HEK293T (cell line): ENCODE data around the gene ARHGEF2.

ENCODE experiments used
- BHLHE40 ChIP-seq: fragments of 450-650 bp; IDR thresholded peaks from 2 replicates; pipeline ENCODE4 v1.6.1; 2016; ENCODE audit warnings: mild to moderate bottlenecking, moderate library complexity, borderline replicate concordance
- ELF4 ChIP-seq: fragments of 450-650 bp; IDR thresholded peaks from 2 replicates; pipeline ENCODE4 v1.6.1; 2017; ENCODE audit warnings: antibody characterized with exemption
- FOXK2 ChIP-seq: fragments of 450-650 bp; IDR thresholded peaks from 2 replicates; pipeline ENCODE4 v1.6.1; 2016; ENCODE audit warnings: mild to moderate bottlenecking
- NFRKB ChIP-seq: fragments of 450-650 bp; IDR thresholded peaks from 2 replicates; pipeline ENCODE4 v1.6.1; 2016; ENCODE audit warnings: mild to moderate bottlenecking, moderate library complexity
- TARDBP ChIP-seq: fragments of 450-650 bp; IDR thresholded peaks from 2 replicates; pipeline ENCODE4 v1.6.1; 2016
- ZNF384 ChIP-seq: fragments of 450-650 bp; IDR thresholded peaks from 2 replicates; pipeline ENCODE4 v1.6.1; 2016

DNA sequence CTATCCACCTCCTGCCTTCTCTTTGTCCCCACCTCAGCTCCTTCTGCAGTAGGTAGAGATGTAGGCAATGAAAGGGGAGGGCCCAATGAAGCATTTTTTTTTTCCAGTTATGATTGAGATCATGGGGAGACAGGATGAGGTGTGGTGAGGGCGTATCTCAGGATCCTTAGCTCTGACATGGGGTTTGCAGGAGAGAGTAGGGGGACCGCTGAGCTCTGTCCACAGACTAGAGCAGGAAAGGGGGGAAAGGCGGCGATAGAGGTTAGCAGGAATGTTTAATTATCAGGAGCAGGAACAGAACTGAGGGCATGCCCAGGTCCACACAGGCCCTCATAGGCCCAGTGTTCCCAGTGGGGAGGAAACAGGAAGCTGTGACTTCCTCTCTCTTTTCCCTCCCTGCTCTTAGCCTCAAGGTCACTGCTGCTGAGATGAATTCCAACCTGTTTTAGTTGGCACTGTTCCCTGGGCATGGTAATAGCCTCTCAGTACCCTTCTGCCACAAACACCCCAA, 37.8 kb downstream of the ARHGEF2 start:
- no peak for TF ChIP-seq ZNF384
- TF ChIP-seq NFRKB = no peak
- TF ChIP-seq ELF4 = no peak
- no peak for TF ChIP-seq FOXK2
- no peak for TF ChIP-seq TARDBP
- no peak for TF ChIP-seq BHLHE40
